Measurements from ENCODE around the gene UGT1A5. TPM values are rescaled to one million over a fixed set of nuclear protein-coding genes. Genes with fewer than 3 reads are reported as not detected.

The UGT1A5 gene
- polyA plus RNA-seq, 1 of the 3 experiments (the other 2 are of a cell fraction), result not detected

DNA sequence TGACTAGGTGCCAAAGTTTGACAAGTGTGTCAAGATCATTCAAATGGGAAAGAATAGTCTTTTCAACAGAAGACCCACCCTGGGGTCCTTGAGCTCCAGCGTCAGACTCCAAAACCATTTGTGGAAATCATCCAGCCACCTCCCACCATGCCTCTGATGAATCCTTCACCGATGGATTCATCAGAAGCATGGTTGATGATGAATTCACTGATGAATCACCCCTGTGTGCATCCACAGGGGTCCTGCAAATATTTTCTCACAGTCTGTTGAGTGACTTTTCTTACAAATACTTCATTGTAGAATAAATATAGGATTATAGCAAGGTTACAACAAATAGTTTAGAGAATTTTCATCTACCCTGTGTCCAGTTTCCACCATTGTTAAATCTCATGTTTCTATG is 36.7 kb upstream of the UGT1A5 start:
- no peak for DNase-seq
- no peaks in the 10 kb centered on the region for H3K9me3 ChIP-seq
- H4K20me1 ChIP-seq (ENCODE audit: insufficient read depth), result no peaks in the 10 kb centered on the region
- H2AFZ ChIP-seq (ENCODE audit: low read depth), result no peak overlapping the region
- ChIA-PET CTCF (no interaction called here), POLR2A (no interaction called here)
- H3K4me1 ChIP-seq (ENCODE audit: control insufficient read depth in 1 of 2, insufficient read depth in 2 of 2, low read depth in 1 of 2, low read length in 1 of 2), result no peaks in the 10 kb centered on the region
- H3K27me3 ChIP-seq (ENCODE audit: insufficient read depth), result no peaks in the 10 kb centered on the region
- no peaks in the 10 kb centered on the region for H3K79me2 ChIP-seq (ENCODE audit: insufficient read depth)
- H3K4me2 ChIP-seq, result no peak overlapping the region
- WGBS (ENCODE audit: low lambda C conversion rate), result 13% methylated on average over 2 of the region's 2 CpGs
- no peaks in the 10 kb centered on the region for H3K9me2 ChIP-seq
- H3K9ac ChIP-seq, result no peak overlapping the region
- no peak for TF ChIP-seq RCOR1 (IDR thresholded peaks at IDR 0.05; ENCODE audit: low read length)
- no peak overlapping the region for H3K27ac ChIP-seq (ENCODE audit: low read depth in 2 of 2, low read length in 1 of 2)
- H3K4me3 ChIP-seq (ENCODE audit: low read depth in 2 of 2, low read length in 1 of 2), result no peak overlapping the region
- H3K36me3 ChIP-seq (replicated peaks in 1 of 2; ENCODE audit: control insufficient read depth in 1 of 2, insufficient read depth in 2 of 2, low read length in 1 of 2), result no peaks in the 10 kb centered on the region
- H3F3A ChIP-seq (replicated peaks; ENCODE audit: insufficient read depth), result no peaks in the 10 kb centered on the region

DNA sequence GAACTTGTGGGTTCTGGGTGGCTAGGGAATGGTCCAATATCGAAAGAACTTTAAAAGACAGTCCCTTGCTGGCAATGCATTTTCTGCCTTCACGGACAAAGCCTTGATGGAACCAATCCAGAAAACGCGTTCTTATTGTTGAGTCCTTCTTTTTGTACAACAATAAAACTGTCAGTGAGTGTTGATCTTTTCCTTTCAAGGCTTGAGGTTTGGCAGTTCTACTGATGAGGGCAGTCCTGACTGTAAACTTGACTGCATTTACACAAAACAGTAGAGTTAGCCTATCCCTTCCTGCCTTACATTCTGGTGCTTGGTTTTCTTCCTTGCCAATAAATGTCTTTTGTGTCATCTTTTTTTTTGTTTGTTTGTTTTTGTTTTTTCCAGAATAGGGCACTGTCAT is 33.5 kb upstream of the UGT1A5 start:
- no peak overlapping the region for H2AFZ ChIP-seq (ENCODE audit: low read depth)
- 42% methylated on average over 4 of the region's 4 CpGs for WGBS (ENCODE audit: low lambda C conversion rate)
- no peak for DNase-seq
- no peak overlapping the region for H3K4me2 ChIP-seq
- H3K4me3 ChIP-seq (ENCODE audit: low read depth in 2 of 2, low read length in 1 of 2), result no peak overlapping the region
- no peaks in the 10 kb centered on the region for H3K4me1 ChIP-seq (ENCODE audit: control insufficient read depth in 1 of 2, insufficient read depth in 2 of 2, low read depth in 1 of 2, low read length in 1 of 2)
- no peaks in the 10 kb centered on the region for H4K20me1 ChIP-seq (ENCODE audit: insufficient read depth)
- no peaks in the 10 kb centered on the region for H3F3A ChIP-seq (replicated peaks; ENCODE audit: insufficient read depth)
- no peak overlapping the region for H3K27ac ChIP-seq (ENCODE audit: low read depth in 2 of 2, low read length in 1 of 2)
- no peaks in the 10 kb centered on the region for H3K27me3 ChIP-seq (ENCODE audit: insufficient read depth)
- no peaks in the 10 kb centered on the region for H3K9me3 ChIP-seq
- POLR2A ChIA-PET, result no interaction called here
- no peaks in the 10 kb centered on the region for H3K9me2 ChIP-seq
- TF ChIP-seq, protein P1, sequence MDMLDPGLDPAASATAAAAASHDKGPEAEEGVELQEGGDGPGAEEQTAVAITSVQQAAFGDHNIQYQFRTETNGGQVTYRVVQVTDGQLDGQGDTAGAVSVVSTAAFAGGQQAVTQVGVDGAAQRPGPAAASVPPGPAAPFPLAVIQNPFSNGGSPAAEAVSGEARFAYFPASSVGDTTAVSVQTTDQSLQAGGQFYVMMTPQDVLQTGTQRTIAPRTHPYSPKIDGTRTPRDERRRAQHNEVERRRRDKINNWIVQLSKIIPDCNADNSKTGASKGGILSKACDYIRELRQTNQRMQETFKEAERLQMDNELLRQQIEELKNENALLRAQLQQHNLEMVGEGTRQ (IDR thresholded peaks at IDR 0.05; ENCODE audit: borderline replicate concordance, low read depth, low read length), result no peak
- TF ChIP-seq ELF1 (IDR thresholded peaks at IDR 0.05) (no peak), TAF1 (IDR thresholded peaks at IDR 0.05; ENCODE audit: borderline replicate concordance, low read depth, low read length) (no peak), EP300 (IDR thresholded peaks at IDR 0.05; ENCODE audit: borderline replicate concordance in 1 of 2, low read depth in 1 of 2, low read length in 1 of 2) (no peak), NFIC (IDR thresholded peaks at IDR 0.05; ENCODE audit: borderline replicate concordance) (no peak), FOXM1 (IDR thresholded peaks at IDR 0.05; ENCODE audit: low read depth) (no peak), TEAD4 (IDR thresholded peaks at IDR 0.05; ENCODE audit: borderline replicate concordance, insufficient read depth) (no peak), SMC3 (IDR thresholded peaks at IDR 0.05; ENCODE audit: low read depth, low read length) (no peak), MXI1 (IDR thresholded peaks at IDR 0.05; ENCODE audit: low read depth, low read length) (no peak)
- TF ChIP-seq, protein P2, sequence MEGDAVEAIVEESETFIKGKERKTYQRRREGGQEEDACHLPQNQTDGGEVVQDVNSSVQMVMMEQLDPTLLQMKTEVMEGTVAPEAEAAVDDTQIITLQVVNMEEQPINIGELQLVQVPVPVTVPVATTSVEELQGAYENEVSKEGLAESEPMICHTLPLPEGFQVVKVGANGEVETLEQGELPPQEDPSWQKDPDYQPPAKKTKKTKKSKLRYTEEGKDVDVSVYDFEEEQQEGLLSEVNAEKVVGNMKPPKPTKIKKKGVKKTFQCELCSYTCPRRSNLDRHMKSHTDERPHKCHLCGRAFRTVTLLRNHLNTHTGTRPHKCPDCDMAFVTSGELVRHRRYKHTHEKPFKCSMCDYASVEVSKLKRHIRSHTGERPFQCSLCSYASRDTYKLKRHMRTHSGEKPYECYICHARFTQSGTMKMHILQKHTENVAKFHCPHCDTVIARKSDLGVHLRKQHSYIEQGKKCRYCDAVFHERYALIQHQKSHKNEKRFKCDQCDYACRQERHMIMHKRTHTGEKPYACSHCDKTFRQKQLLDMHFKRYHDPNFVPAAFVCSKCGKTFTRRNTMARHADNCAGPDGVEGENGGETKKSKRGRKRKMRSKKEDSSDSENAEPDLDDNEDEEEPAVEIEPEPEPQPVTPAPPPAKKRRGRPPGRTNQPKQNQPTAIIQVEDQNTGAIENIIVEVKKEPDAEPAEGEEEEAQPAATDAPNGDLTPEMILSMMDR (IDR thresholded peaks at IDR 0.05), result no peak
- TF ChIP-seq, protein P3, sequence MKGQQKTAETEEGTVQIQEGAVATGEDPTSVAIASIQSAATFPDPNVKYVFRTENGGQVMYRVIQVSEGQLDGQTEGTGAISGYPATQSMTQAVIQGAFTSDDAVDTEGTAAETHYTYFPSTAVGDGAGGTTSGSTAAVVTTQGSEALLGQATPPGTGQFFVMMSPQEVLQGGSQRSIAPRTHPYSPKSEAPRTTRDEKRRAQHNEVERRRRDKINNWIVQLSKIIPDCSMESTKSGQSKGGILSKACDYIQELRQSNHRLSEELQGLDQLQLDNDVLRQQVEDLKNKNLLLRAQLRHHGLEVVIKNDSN (IDR thresholded peaks at IDR 0.05; ENCODE audit: borderline replicate concordance, low read depth), result no peak
- TF ChIP-seq, protein P4, sequence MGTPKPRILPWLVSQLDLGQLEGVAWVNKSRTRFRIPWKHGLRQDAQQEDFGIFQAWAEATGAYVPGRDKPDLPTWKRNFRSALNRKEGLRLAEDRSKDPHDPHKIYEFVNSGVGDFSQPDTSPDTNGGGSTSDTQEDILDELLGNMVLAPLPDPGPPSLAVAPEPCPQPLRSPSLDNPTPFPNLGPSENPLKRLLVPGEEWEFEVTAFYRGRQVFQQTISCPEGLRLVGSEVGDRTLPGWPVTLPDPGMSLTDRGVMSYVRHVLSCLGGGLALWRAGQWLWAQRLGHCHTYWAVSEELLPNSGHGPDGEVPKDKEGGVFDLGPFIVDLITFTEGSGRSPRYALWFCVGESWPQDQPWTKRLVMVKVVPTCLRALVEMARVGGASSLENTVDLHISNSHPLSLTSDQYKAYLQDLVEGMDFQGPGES (IDR thresholded peaks at IDR 0.05; ENCODE audit: low read depth, low read length), result no peak
- CTCF ChIA-PET, result no interaction called here
- no peaks in the 10 kb centered on the region for H3K79me2 ChIP-seq (ENCODE audit: insufficient read depth)
- no peak overlapping the region for H3K9ac ChIP-seq
- H3K36me3 ChIP-seq (replicated peaks in 1 of 2; ENCODE audit: control insufficient read depth in 1 of 2, insufficient read depth in 2 of 2, low read length in 1 of 2), result no peaks in the 10 kb centered on the region
